CD14-positive monocyte (primary cell): ENCODE results near the gene KDM7A. TPM values are rescaled to one million over a fixed set of nuclear protein-coding genes. Genes with fewer than 3 reads are reported as not detected.

Source experiments
- DNase-seq, 3 donors: peaks; one replicate each; pipeline ENCODE4 v3.0.0-alpha.2; 2011 to 2022
- H2AFZ ChIP-seq: 2 replicates; pipeline ENCODE4 v1.6.0; 2012; ENCODE audit warnings: mild to moderate bottlenecking, low read depth, low read length, inconsistent platforms; ENCODE audit not compliant: insufficient read depth, poor library complexity, severe bottlenecking
- H3K27ac ChIP-seq, 2 donors: 1 replicate in 1 of 2; 2 replicates in 1 of 2; pipeline ENCODE4 v1.5.1; 2012 to 2013; ENCODE audit warnings: low read length in 2 of 2, control low read depth in 1 of 2, inconsistent platforms in 1 of 2, low read depth in 1 of 2, mild to moderate bottlenecking in 1 of 2
- H3K27me3 ChIP-seq, 2 donors: one replicate each; pipeline versions ENCODE4 v1.6.0 to v1.6.1; 2011 to 2013; ENCODE audit warnings: low read length in 2 of 2; ENCODE audit not compliant: control insufficient read depth in 2 of 2, insufficient read depth in 2 of 2
- H3K36me3 ChIP-seq, 2 donors: replicated peaks in 1 of 2; 1 replicate in 1 of 2; 2 replicates in 1 of 2; pipeline versions ENCODE4 v1.5.1 to v1.6.1; 2012 to 2013; ENCODE audit warnings: low read length in 2 of 2, control low read depth in 1 of 2, inconsistent platforms in 1 of 2, mild to moderate bottlenecking in 1 of 2; ENCODE audit not compliant: insufficient read depth in 2 of 2, control insufficient read depth in 1 of 2
- H3K4me1 ChIP-seq, 2 donors: 1 replicate in 1 of 2; 2 replicates in 1 of 2; pipeline versions ENCODE4 v1.5.1 to v1.6.1; 2012 to 2013; ENCODE audit warnings: low read length in 2 of 2, control low read depth in 1 of 2, inconsistent platforms in 1 of 2, mild to moderate bottlenecking in 1 of 2, moderate library complexity in 1 of 2; ENCODE audit not compliant: insufficient read depth in 2 of 2, control insufficient read depth in 1 of 2
- H3K4me2 ChIP-seq: replicated peaks from 2 replicates; pipeline ENCODE3; 2012; ENCODE audit warnings: low read length, moderate library complexity, mild to moderate bottlenecking; ENCODE audit not compliant: poor library complexity, severe bottlenecking; ENCODE audit errors: extremely low read depth
- H3K4me3 ChIP-seq, 3 experiments: fragments of 200-600 bp in 1 of 3; sonication (generic) in 1 of 3; replicated peaks in 1 of 3; 1 replicate in 2 of 3; 2 replicates in 1 of 3; pipeline ENCODE4 v1.5.1; 2011 to 2013; ENCODE audit warnings: low read length in 3 of 3, mild to moderate bottlenecking in 3 of 3, control low read depth in 2 of 3, low read depth in 2 of 3, inconsistent platforms in 1 of 3, moderate library complexity in 1 of 3
- H3K79me2 ChIP-seq: 2 replicates; pipeline ENCODE4 v1.6.0; 2012; ENCODE audit warnings: mild to moderate bottlenecking, control low read depth, inconsistent platforms, low read length, moderate library complexity; ENCODE audit not compliant: insufficient read depth
- H3K9ac ChIP-seq: 2 replicates; pipeline ENCODE4 v1.6.0; 2017; ENCODE audit warnings: low read length, mild to moderate bottlenecking; ENCODE audit not compliant: insufficient read depth, poor library complexity, severe bottlenecking
- H3K9me3 ChIP-seq, 2 donors: replicated peaks in 1 of 2; 1 replicate in 1 of 2; 2 replicates in 1 of 2; pipeline versions ENCODE4 v1.5.1 to v1.6.1; 2012 to 2013; ENCODE audit warnings: low read length in 2 of 2, control low read depth in 1 of 2; ENCODE audit not compliant: control insufficient read depth in 1 of 2, insufficient read depth in 1 of 2
- H4K20me1 ChIP-seq: 2 replicates; pipeline ENCODE4 v1.6.0; 2012; ENCODE audit warnings: mild to moderate bottlenecking, low read length, control low read depth, moderate library complexity; ENCODE audit not compliant: insufficient read depth
- H3K27ac Mint-ChIP-seq, 7 donors: one replicate each; pipeline ENCODE4 v1.8.0; 2020; ENCODE audit warnings: mild to moderate bottlenecking in 7 of 7, mixed read lengths in 7 of 7, moderate library complexity in 6 of 7, inconsistent platforms in 2 of 7
- H3K27me3 Mint-ChIP-seq, 3 donors: one replicate each; pipeline ENCODE4 v1.8.0; 2021 to 2022; ENCODE audit warnings: low read depth in 3 of 3, mild to moderate bottlenecking in 3 of 3, mixed read lengths in 3 of 3, moderate library complexity in 3 of 3, inconsistent platforms in 1 of 3
- H3K36me3 Mint-ChIP-seq, 2 donors: one replicate each; pipeline ENCODE4 v1.8.0; 2020; ENCODE audit warnings: mixed read lengths in 2 of 2, inconsistent platforms in 1 of 2, mild to moderate bottlenecking in 1 of 2
- H3K4me1 Mint-ChIP-seq: one replicate; pipeline ENCODE4 v1.8.0; 2020; ENCODE audit warnings: mild to moderate bottlenecking, mixed read lengths
- H3K4me3 Mint-ChIP-seq, 2 donors: one replicate each; pipeline ENCODE4 v1.8.0; 2020; ENCODE audit warnings: mild to moderate bottlenecking in 2 of 2, mixed read lengths in 2 of 2, moderate library complexity in 1 of 2
- H3K9me3 Mint-ChIP-seq, 7 donors: one replicate each; pipeline ENCODE4 v1.8.0; 2020 to 2022; ENCODE audit warnings: mixed read lengths in 7 of 7, mild to moderate bottlenecking in 6 of 7, moderate library complexity in 6 of 7, inconsistent platforms in 2 of 7
- CTCF ChIP-seq: fragments of 200-600 bp; IDR thresholded peaks from one replicate; pipeline ENCODE4 v1.8.0; 2022; ENCODE audit warnings: antibody characterized with exemption, mild to moderate bottlenecking
- WGBS: methylation state at CpG from one replicate; pipeline ENCODE4 v1.1.5; 2013; ENCODE audit warnings: missing lambda C conversion rate; ENCODE audit not compliant: insufficient coverage; 5-methylcytosine and 5-hydroxymethylcytosine counted together
- intact Hi-C, 2 donors: fragments of 100-400 bp; cut with micrococcal nuclease; formaldehyde crosslinking; loops; one replicate each; pipeline versions ENCODE4 v1.15.0 to v1.15.1; 2023
- polyA plus RNA-seq, 3 donors: library from polyadenylated mRNA; depleted of rRNA in 1 of 3; unstranded in 2 of 3; stranded (reverse) in 1 of 3; fragments of 300-500 nt in 2 of 3; fragments of >200 nt in 1 of 3; fragmentation: Illumina TruSeq in 2 of 3; gene quantifications; 1 replicate in 2 of 3; 2 replicates in 1 of 3; pipeline ENCODE4 v1.2.3, GENCODE V29; 2012 to 2021

The KDM7A gene
- polyA plus RNA-seq, 3 donors: 4.9 to 37.9 (median 7.9) TPM

GRCh38 chr7:140074780-140075179, 102.0 kb downstream of the KDM7A start:
- intact Hi-C loops: no loop called here
- Histone ChIP-seq H3K4me2 (no peak overlapping the region), H3K4me1 (peaks cover 10 to 14% of the 10 kb centered on the region in 2 donors), H3K9me3 (no peaks in the 10 kb centered on the region), H3K27ac (no peak overlapping the region), H4K20me1 (no peaks in the 10 kb centered on the region), H3K4me3 (no peak overlapping the region), H3K79me2 (no peaks in the 10 kb centered on the region), H2AFZ (no peak overlapping the region), H3K9ac (no peak overlapping the region), H3K36me3 (no peaks in the 10 kb centered on the region), H3K27me3 (no peaks in the 10 kb centered on the region)
- Mint-ChIP-seq H3K4me1 (peaks cover 12% of the 10 kb centered on the region), H3K36me3 (no peaks in the 10 kb centered on the region), H3K9me3 (peaks cover 0 to 5% (median 2%) of the 10 kb centered on the region in 7 donors), H3K4me3 (peak overlapping the region in 1 of 2 donors; percentile 56), H3K27ac (no peak overlapping the region), H3K27me3 (peaks cover 3 to 5% (median 4%) of the 10 kb centered on the region in 3 donors)
- no peak for TF ChIP-seq CTCF
- WGBS: 39% methylated on average over 6 of the region's 6 CpGs
- no peak for DNase-seq

GRCh38 chr7:140070546-140070945, 106.2 kb downstream of the KDM7A start:
- Histone ChIP-seq H3K9ac (no peak overlapping the region), H4K20me1 (no peaks in the 10 kb centered on the region), H3K36me3 (no peaks in the 10 kb centered on the region), H3K27me3 (no peaks in the 10 kb centered on the region), H3K4me1 (peaks cover 10 to 14% of the 10 kb centered on the region in 2 donors), H3K79me2 (no peaks in the 10 kb centered on the region), H3K27ac (no peak overlapping the region), H2AFZ (no peak overlapping the region), H3K9me3 (peaks cover 6 to 13% of the 10 kb centered on the region in 2 donors), H3K4me2 (no peak overlapping the region), H3K4me3 (no peak overlapping the region)
- H3K36me3 Mint-ChIP-seq: peaks cover 0 to 2% of the 10 kb centered on the region in 2 donors
- H3K4me1 Mint-ChIP-seq: peaks cover 12% of the 10 kb centered on the region
- H3K27me3 Mint-ChIP-seq: peaks cover 0 to 8% (median 4%) of the 10 kb centered on the region in 3 donors
- TF ChIP-seq CTCF: no peak
- no peak overlapping the region for H3K27ac Mint-ChIP-seq
- H3K4me3 Mint-ChIP-seq: no peak overlapping the region
- intact Hi-C loops: no loop called here
- DNase-seq: no peak
- H3K9me3 Mint-ChIP-seq: peaks cover 20 to 30% (median 25%) of the 10 kb centered on the region in 7 donors
